Activated CD8-positive, alpha-beta memory T cell treated with anti-CD3 and anti-CD28 coated beads, Interleukin-2, amount 50 U/mL, for 24 hours (primary cell): ENCODE measurements around the gene PRPF38A.
"Not testable (repeated sequence)": the region's sequence is repeated elsewhere in the genome, so short reads cannot be mapped to it uniquely, and the experiment has no call there.

Experiments
- DNase-seq: peaks from one replicate; pipeline ENCODE4 v3.0.0-alpha.2; 2020; ENCODE audit errors: extremely low read depth

PRPF38A gene

DNA sequence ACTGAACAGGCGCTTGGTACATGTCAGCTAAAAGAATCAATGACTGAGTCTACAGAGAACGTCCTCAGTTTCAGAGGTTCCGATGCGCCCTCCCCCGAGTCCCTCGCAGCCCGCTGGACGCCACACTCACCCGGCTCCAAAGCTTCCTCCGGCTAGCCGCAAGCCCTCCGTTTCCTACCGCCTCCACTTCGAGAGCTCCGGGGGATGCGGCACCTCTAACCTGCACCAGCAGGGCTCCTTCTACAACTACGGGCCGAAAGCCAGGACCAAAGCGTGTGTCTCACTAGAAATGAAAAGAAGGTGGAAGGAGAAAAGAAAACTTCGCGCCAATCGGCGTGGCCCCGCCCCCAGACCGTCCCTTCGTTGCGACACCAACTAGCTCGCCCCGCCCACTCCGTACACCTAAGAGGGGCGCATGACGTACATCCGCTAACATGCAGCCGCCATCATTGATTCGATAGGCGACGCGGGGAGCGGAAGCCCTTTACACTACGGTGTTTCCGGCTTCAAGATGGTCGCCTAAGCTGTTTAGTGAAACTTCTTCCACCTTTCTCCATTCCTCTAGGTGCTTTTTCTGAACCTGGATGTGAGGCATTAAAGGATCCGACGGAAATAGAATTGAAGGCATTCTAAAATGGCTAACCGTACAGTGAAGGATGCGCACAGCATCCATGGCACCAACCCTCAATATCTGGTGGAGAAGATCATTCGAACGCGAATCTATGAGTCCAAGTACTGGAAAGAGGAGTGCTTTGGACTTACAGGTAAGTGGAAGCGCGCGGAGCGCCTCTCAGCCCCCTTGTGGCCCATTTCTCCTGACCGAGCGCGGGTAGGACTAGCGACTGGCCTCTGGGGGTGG is at the start of gene PRPF38A, which contains the start of gene ORC1:
Gene PRPF38A, plus strand, starts transcription at position 487 of the 859 bp plus-strand sequence. Its CDS starts 148 bp downstream, at position 635.
Gene ORC1, minus strand, starts transcription at position 308 of the 859 bp plus-strand sequence. CDS start 2,200 bp downstream, outside the sequence.
- DNase-seq = peak; percentile 91

DNA sequence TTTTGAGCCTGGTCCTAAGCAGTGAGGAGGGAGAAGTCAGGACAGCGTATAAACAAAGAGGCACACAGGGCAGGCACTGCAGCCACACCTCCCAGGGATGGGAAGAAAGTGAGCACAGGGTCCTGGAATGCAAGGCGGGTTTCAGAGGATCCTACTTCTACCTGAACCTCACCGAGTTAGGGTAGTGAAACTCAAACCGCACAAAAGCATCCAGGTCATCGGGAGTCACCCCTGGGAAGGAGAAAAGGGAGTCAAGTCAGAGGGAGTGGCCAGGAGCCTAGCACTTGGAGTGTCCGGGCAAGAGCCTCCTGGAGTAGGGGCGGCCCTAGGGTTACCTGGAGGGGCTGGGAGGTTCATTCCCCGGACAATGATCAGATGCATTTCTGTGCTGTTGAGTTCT is 49.0 kb upstream of the PRPF38A start:
- no peak for DNase-seq

- no peak for DNase-seq
Observed at GRCh38 chr1:52355847-52356505, 48.4 kb upstream of the PRPF38A start.

GRCh38 chr1:52356818-52357355 is 47.5 kb upstream of the PRPF38A start:
- no peak for DNase-seq

GRCh38 chr1:52357397-52357796 is 47.0 kb upstream of the PRPF38A start:
- no peak for DNase-seq

- no peak for DNase-seq
Observed at GRCh38 chr1:52358851-52359497, 45.4 kb upstream of the PRPF38A start.

GRCh38 chr1:52359676-52360594 is 44.5 kb upstream of the PRPF38A start:
- no peak for DNase-seq

GRCh38 chr1:52360595-52360968 is 43.8 kb upstream of the PRPF38A start:
- DNase-seq = no peak

DNA sequence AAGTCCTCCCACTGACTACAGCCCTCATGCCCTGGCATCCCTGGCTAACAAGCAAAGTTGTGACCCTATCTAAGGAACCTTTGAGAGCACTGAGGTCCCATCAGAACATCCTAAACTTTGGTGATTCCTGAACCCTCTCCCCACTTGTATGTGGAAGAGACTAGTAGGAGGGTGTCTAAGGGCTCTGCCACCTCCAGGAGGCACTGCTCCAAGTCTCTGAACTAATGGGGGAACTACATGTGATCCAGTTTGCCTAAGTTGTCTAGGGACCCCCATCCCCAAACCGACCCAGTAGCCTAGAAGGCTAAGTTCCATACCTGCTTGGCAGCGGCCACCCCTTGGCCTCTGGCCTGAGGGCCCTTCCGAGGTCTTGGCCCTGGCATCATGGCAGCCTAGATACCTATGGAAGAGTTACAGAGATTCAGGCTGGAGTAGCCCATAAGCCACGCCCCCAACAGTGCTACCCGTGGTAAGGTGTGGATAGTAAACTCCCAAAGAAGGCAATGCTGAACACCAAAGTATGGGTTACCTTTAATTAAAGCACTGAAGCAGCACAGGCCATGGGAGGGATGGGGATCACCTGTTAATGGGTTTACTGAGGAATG is 40.1 kb upstream of the PRPF38A start:
- no peak for DNase-seq

GRCh38 chr1:52365071-52365745 is 39.2 kb upstream of the PRPF38A start:
- no peak for DNase-seq

- peak; percentile 95 for DNase-seq
Observed at GRCh38 chr1:52365746-52366516, 38.5 kb upstream of the PRPF38A start, which contains the start of gene CC2D1B. CC2D1B (minus strand) TSS chr1:52366205; CDS start chr1:52364620, 1,585 bp downstream.

- no peak for DNase-seq
Observed at GRCh38 chr1:52366517-52366827, 37.9 kb upstream of the PRPF38A start.

DNA sequence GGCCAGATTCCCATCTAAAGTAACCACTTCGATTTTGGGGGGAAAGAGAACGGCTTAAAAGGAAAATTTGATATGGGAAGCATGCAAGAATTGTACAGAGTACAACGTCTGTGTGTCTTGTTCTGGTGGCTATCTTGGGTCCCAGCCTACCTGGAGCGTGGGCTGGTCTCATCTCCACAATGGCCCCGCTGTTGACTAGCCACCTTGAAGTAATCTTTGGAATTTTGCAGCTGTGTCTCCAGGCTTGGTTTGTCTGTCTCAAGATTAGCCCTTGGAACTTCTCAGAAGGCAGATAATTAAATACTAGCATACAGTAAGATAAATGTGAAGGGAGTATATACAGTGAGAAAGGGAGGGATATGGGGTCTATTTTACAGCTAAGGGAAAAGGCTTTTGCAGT is 37.1 kb upstream of the PRPF38A start:
- no peak for DNase-seq

DNA sequence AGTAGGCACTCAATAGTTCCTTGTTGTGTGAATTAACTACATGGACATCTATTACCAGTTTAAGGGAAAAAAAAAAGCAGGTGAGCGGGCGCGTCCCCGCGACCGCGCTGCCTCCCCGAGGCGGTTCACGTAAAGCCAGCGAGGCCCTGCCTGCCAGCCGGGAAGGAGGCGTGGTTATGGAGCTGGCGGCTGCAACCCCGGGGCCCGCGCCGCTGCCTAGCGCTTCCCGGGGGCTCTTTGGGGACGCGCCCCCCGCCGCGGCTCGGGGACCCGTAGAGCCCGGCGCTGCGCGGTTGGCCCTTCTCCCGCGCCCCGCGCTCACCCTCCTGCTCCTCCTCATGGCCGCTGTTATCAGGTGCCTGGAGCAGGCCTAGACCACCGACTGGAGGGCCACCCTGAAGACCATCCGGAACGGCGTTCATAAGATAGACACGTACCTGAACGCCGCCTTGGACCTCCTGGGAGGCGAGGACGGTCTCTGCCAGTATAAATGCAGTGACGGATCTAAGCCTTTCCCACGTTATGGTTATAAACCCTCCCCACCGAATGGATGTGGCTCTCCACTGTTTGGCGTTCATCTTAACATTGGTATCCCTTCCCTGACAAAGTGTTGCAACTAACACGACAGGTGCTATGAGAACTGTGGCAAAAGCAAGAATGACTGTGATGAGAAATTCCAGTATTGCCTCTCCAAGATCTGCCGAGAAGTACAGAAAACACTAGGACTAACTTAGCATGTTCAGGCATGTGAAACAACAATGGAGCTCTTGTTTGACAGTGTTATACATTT is 35.8 kb upstream of the PRPF38A start:
- no peak for DNase-seq

DNA sequence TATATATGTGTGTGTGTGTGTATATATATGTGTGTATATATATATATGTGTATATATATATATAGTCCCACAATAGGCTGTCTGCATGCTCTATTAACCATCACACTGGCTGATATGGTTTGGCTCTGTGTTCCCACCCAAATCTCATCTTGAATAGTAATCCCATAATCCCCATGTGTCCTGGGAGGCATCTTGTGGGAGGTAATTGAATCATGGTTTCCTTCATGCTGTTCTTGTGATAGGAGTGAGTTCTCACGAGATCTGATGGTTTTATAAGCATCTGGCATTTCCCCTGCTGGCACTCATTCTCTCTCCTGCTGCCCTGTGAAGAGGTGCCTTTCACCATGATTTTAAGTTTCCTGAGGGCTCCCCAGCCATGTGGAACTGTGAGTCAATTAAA is 34.6 kb upstream of the PRPF38A start:
- DNase-seq = not testable (repeated sequence)

DNA sequence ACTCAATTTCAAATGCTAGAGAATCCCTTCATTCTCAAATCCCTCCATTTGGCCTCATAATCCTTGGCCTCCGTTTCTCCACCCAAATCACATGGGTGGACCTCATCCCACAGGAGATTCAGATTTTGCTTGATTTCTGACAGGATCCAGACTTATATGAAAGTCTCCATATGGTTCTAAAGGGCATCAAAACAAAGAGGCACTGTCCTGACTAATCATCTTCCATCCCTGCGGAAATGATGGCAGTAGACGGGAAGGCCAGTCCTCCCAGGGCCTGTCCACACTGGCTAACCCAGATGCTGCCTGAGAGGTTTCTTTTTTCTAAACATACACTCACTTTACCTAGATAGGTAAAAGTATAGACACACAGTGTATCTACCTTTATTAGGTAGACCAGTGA is 19.0 kb upstream of the PRPF38A start:
- DNase-seq = no peak

GRCh38 chr1:52386458-52386857 is 17.9 kb upstream of the PRPF38A start:
- DNase-seq = no peak

- no peak for DNase-seq
Observed at GRCh38 chr1:52393174-52393573, 11.2 kb upstream of the PRPF38A start.

- DNase-seq = no peak
Observed at GRCh38 chr1:52399629-52400028, 4.8 kb upstream of the PRPF38A start.
